GM21825 (cell line): ENCODE measurements around the gene ALDH2.
"Not testable (repeated sequence)": the region's sequence is repeated elsewhere in the genome, so short reads cannot be mapped to it uniquely, and the experiment has no call there.

Experiments
- ATAC-seq: cut with Tn5 transposase; IDR thresholded peaks from one replicate; pipeline ENCODE4 v1.9.1; 2021; ENCODE audit warnings: mild to moderate bottlenecking, moderate library complexity; ENCODE audit not compliant: unreplicated experiment

ALDH2 gene

GRCh38 chr12:111785651-111786050, 18.9 kb downstream of the ALDH2 start:
- ATAC-seq = no peak

- ATAC-seq = no peak
Measured at GRCh38 chr12:111788178-111788654, 21.5 kb downstream of the ALDH2 start.

GRCh38 chr12:111789779-111790178, 23.0 kb downstream of the ALDH2 start:
- no peak for ATAC-seq

- ATAC-seq = no peak
Measured at GRCh38 chr12:111791507-111791906, 24.8 kb downstream of the ALDH2 start.

GRCh38 chr12:111792155-111792855, 25.6 kb downstream of the ALDH2 start:
- no peak for ATAC-seq

- ATAC-seq = no peak
Measured at GRCh38 chr12:111792856-111793235, 26.1 kb downstream of the ALDH2 start.

- ATAC-seq = no peak
Measured at GRCh38 chr12:111798182-111798581, 31.4 kb downstream of the ALDH2 start.

- no peak for ATAC-seq
Measured at GRCh38 chr12:111799758-111800157, 33.0 kb downstream of the ALDH2 start.

GRCh38 chr12:111803038-111803626, 36.4 kb downstream of the ALDH2 start:
- no peak for ATAC-seq

- ATAC-seq = no peak
Measured at GRCh38 chr12:111803851-111804250, 37.1 kb downstream of the ALDH2 start.

GRCh38 chr12:111806304-111806703, 39.6 kb downstream of the ALDH2 start:
- ATAC-seq = no peak

GRCh38 chr12:111807232-111807631, 40.5 kb downstream of the ALDH2 start:
- ATAC-seq = no peak

- peak; percentile 67 for ATAC-seq
Measured at GRCh38 chr12:111812881-111813741, 46.4 kb downstream of the ALDH2 start.

GRCh38 chr12:111816065-111816615, 49.4 kb downstream of the ALDH2 start:
- ATAC-seq = no peak

- ATAC-seq = not testable (repeated sequence)
Measured at GRCh38 chr12:111816898-111817297, 50.2 kb downstream of the ALDH2 start.

- no peak for ATAC-seq
Measured at GRCh38 chr12:111818340-111818739, 51.6 kb downstream of the ALDH2 start.

GRCh38 chr12:111819191-111820158, 52.7 kb downstream of the ALDH2 start:
- ATAC-seq = no peak

- ATAC-seq = not testable (repeated sequence)
Measured at GRCh38 chr12:111820828-111821227, 54.1 kb downstream of the ALDH2 start.

- no peak for ATAC-seq
Measured at GRCh38 chr12:111822886-111823285, 56.2 kb downstream of the ALDH2 start.

GRCh38 chr12:111823891-111824290, 57.2 kb downstream of the ALDH2 start:
- no peak for ATAC-seq
